ENCODE measurements around the gene SMCO2. TPM values are rescaled to one million over a fixed set of nuclear protein-coding genes. Genes with fewer than 3 reads are reported as not detected.

SMCO2 gene
- total and polyA plus RNA-seq, 9 of the 15 experiments (the other 6 are each of a cell fraction or from before 2014, with no cell fraction given), result not detected

- DNase-seq (ENCODE audit: extremely low read depth in 1 of 4, low spot score in 3 of 4) (peak; percentile 96 to 100 (median 100)), FAIRE-seq (peak; percentile 99), ATAC-seq (peak; percentile 99)
- in situ Hi-C loops (cut with MboI), result no loop called here
- intact Hi-C loops (cut with micrococcal nuclease), result no loop called here
- Histone ChIP-seq H3K79me2 (ENCODE audit: control insufficient read depth, insufficient read depth, low read length) (no peaks in the 10 kb centered on the region), H3K9ac (ENCODE audit: insufficient read depth in 1 of 2, low read depth in 2 of 2, low read length in 2 of 2) (peak within 1 kb of the TSS; percentile 60 to 90), H4K20me1 (replicated peaks; ENCODE audit: control insufficient read depth, insufficient read depth, low read length) (no peaks in the 10 kb centered on the region), H3K36me3 (ENCODE audit: control insufficient read depth, insufficient read depth, low read length) (no peaks in the 10 kb centered on the region), H3K9me1 (ENCODE audit: control insufficient read depth, insufficient read depth, low read length) (no peaks in the 10 kb centered on the region), H3K4me3 (peak within 1 kb of the TSS; percentile 65), H3K4me1 (replicated peaks in 1 of 2; ENCODE audit: control insufficient read depth in 2 of 2, insufficient read depth in 2 of 2, low read length in 2 of 2) (peaks cover 9 to 14% of the 10 kb centered on the region in 2 experiments), H3K4me2 (ENCODE audit: insufficient read depth, low read length) (peak within 1 kb of the TSS; percentile 87), H2AFZ (ENCODE audit: low read depth, low read length) (peak within 1 kb of the TSS; percentile 95), H3K27ac (ENCODE audit: extremely low read depth, low read depth, low read length) (peak within 1 kb of the TSS; percentile 31; the same call in 1 of the 3 replicates), H3K9me3 (replicated peaks; ENCODE audit: control insufficient read depth, insufficient read depth, low read depth, low read length) (no peaks in the 10 kb centered on the region), H3K27me3 (ENCODE audit: control insufficient read depth in 2 of 2, insufficient read depth in 2 of 2, low read length in 2 of 2) (peaks cover 10 to 19% of the 10 kb centered on the region in 2 experiments; a peak in 4 of 5 replicates)
- BruUV-seq (replicated peaks), result no TSS peak
- under 1% methylated on average over 29 of the region's 41 CpGs for WGBS (ENCODE audit: insufficient coverage, low coverage, missing lambda C conversion rate)
- CTCF ChIA-PET (ENCODE audit: low intra/inter-chr PET ratio), result interaction anchor here (0.6 to 0.7 kb wide), 2 partner anchors 101 to 1461 kb away, joined by 3 to 4 read pairs; no protein-coding TSS in a partner anchor
- POLR2A ChIA-PET, result interaction anchor here (0.7 to 1.4 kb wide), 3 partner anchors 8 to 110 kb away, joined by 3 read pairs; no protein-coding TSS in a partner anchor
- TF ChIP-seq CXXC5 (CRISPR knock-in tag; IDR thresholded peaks at IDR 0.05) (peak; percentile 30; the same call in 1 of the 2 replicates), LEF1 (IDR thresholded peaks at IDR 0.05) (no peak), SMAD3 (CRISPR knock-in tag; conservative IDR thresholded peaks at IDR 0.05) (no peak), TFAM (CRISPR knock-in tag; conservative IDR thresholded peaks at IDR 0.05) (no peak), ZNF165 (CRISPR knock-in tag; IDR thresholded peaks at IDR 0.05; ENCODE audit: borderline replicate concordance) (no peak), POLR2G (IDR thresholded peaks at IDR 0.05; ENCODE audit: low read depth, low read length) (peak; percentile 63), GTF3C2 (IDR thresholded peaks at IDR 0.05; ENCODE audit: borderline replicate concordance, extremely low read depth, insufficient read length) (no peak), NCOA1 (IDR thresholded peaks at IDR 0.05; ENCODE audit: low read depth) (no peak)
- TF ChIP-seq, protein P1, sequence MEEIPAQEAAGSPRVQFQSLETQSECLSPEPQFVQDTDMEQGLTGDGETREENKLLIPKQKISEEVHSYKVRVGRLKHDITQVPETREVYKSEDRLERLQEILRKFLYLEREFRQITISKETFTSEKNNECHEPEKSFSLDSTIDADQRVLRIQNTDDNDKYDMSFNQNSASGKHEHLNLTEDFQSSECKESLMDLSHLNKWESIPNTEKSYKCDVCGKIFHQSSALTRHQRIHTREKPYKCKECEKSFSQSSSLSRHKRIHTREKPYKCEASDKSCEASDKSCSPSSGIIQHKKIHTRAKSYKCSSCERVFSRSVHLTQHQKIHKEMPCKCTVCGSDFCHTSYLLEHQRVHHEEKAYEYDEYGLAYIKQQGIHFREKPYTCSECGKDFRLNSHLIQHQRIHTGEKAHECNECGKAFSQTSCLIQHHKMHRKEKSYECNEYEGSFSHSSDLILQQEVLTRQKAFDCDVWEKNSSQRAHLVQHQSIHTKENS (CRISPR knock-in tag; IDR thresholded peaks at IDR 0.05), result no peak
- TF ChIP-seq, protein P2, sequence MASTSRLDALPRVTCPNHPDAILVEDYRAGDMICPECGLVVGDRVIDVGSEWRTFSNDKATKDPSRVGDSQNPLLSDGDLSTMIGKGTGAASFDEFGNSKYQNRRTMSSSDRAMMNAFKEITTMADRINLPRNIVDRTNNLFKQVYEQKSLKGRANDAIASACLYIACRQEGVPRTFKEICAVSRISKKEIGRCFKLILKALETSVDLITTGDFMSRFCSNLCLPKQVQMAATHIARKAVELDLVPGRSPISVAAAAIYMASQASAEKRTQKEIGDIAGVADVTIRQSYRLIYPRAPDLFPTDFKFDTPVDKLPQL (IDR thresholded peaks at IDR 0.05; ENCODE audit: extremely low read depth, insufficient read length), result no peak
- TF ChIP-seq, protein P3, sequence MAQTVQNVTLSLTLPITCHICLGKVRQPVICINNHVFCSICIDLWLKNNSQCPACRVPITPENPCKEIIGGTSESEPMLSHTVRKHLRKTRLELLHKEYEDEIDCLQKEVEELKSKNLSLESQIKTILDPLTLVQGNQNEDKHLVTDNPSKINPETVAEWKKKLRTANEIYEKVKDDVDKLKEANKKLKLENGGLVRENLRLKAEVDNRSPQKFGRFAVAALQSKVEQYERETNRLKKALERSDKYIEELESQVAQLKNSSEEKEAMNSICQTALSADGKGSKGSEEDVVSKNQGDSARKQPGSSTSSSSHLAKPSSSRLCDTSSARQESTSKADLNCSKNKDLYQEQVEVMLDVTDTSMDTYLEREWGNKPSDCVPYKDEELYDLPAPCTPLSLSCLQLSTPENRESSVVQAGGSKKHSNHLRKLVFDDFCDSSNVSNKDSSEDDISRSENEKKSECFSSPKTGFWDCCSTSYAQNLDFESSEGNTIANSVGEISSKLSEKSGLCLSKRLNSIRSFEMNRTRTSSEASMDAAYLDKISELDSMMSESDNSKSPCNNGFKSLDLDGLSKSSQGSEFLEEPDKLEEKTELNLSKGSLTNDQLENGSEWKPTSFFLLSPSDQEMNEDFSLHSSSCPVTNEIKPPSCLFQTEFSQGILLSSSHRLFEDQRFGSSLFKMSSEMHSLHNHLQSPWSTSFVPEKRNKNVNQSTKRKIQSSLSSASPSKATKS (CRISPR knock-in tag; IDR thresholded peaks at IDR 0.05), result no peak
These were observed 77.3 kb downstream of the SMCO2 start, which contains the start of gene PPFIBP1 for GRCh38 chr12:27523642-27524493. PPFIBP1 (plus strand) TSS chr12:27524206; CDS start chr12:27633397, 109,191 bp downstream.

All from K562 (cell line).